Measurements from ENCODE around the gene HEATR5A. TPM values are rescaled to one million over a fixed set of nuclear protein-coding genes. Genes with fewer than 3 reads are reported as not detected.
"Not testable (repeated sequence)": the region's sequence is repeated elsewhere in the genome, so short reads cannot be mapped to it uniquely, and the experiment has no call there.

HEATR5A gene
- total RNA-seq, 2 donors from 2014 or later, result 9.9 to 12.7 TPM

DNA sequence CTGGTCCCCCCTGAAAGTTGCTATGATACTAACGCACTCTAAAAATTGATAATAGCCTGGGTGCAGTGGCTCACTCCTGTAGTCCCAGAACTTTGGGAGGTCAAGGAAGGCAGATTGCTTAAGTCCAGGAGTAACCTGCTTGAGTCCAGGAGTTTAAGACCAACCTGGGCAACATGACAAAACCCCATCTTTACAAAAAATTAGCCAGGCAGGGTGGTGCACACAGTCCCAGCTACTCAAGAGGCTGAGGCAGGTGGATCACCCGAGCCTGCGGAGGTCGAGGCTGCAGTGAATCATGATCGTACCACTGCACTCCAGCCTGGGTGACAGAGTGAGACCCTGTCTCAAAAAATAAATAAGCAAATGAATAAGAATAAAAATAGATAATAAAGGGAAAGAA is 42.9 kb downstream of the HEATR5A start:
- no peaks in the 10 kb centered on the region for H3K9me3 Mint-ChIP-seq
- no peak overlapping the region for H3K27ac Mint-ChIP-seq
- peaks cover 0 to 4% of the 10 kb centered on the region in 2 donors for H3K36me3 Mint-ChIP-seq
- ATAC-seq (no peak), DNase-seq (ENCODE audit: low spot score in 2 of 2) (no peak)

DNA sequence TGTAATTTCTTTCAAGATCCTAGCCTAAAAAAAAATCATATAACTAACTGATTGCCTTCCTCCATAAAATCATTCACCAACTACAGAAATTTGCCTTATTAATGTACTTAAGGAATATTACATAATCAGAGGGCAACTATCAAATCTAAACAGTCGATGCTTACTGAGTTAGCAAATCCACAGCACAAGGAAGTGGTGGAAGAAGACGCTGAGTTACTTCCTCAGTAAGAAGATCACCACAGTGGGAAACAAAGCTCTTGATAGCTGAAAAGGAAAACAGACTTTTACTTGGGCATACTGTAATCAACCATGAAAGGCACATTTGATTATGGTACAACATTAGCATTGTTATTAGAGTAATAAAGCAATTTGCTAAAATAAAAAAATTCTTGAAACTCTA is 48.7 kb downstream of the HEATR5A start:
- ATAC-seq (no peak), DNase-seq (ENCODE audit: low spot score in 2 of 2) (no peak)
- Mint-ChIP-seq H3K36me3 (peaks cover 0 to 4% of the 10 kb centered on the region in 2 donors), H3K9me3 (no peaks in the 10 kb centered on the region), H3K27ac (no peak overlapping the region)

- DNase-seq (ENCODE audit: low spot score in 2 of 2) (no peak), ATAC-seq (no peak)
- Mint-ChIP-seq H3K27ac (no peak overlapping the region), H3K9me3 (no peaks in the 10 kb centered on the region), H3K36me3 (no peaks in the 10 kb centered on the region)
These were observed 56.8 kb downstream of the HEATR5A start for GRCh38 chr14:31363331-31364073.

GRCh38 chr14:31362746-31363145 is 57.6 kb downstream of the HEATR5A start:
- no peaks in the 10 kb centered on the region for H3K9me3 Mint-ChIP-seq
- no peak overlapping the region for H3K27ac Mint-ChIP-seq
- no peaks in the 10 kb centered on the region for H3K36me3 Mint-ChIP-seq
- no peak for ATAC-seq
- no peak for DNase-seq (ENCODE audit: low spot score in 2 of 2)

GRCh38 chr14:31361761-31362160 is 58.6 kb downstream of the HEATR5A start:
- not testable (repeated sequence) for ATAC-seq; DNase-seq (ENCODE audit: low spot score in 2 of 2); H3K9me3 Mint-ChIP-seq; H3K36me3 Mint-ChIP-seq; H3K27ac Mint-ChIP-seq

DNA sequence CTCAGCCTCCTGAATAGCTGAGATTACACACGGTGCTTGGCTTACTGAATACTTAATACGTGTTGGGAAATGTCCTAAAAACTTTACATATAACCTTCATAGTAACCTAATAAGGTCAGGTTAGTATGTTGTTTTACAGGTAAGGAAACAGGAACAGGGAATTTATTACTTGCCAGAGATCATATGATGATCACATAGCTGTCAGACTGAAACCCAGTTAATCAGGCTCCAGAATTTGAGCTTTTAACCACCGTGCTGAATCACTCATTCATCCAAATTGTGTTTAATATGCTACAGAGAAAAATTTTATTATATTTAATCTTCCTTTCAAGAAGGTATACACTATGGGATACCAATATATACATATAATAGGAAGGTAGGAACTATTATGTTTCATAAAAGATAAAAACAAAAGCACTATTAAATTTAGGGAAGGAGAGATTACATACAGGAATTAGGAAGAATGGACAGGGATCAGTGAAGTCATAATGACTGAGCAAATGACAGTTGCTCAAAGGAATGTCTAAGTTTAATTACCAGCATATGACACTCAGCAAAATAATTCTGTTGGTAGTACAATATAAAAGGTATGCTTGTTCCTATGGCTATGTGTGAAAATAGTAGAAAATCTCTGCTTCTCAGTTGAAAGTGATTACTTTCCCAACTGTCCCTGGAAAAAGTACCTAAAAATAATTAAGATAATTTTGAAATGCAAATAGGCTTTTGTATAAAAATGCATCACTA is 59.3 kb downstream of the HEATR5A start:
- H3K9me3 Mint-ChIP-seq, result no peaks in the 10 kb centered on the region
- H3K27ac Mint-ChIP-seq, result no peak overlapping the region
- no peak for ATAC-seq
- DNase-seq (ENCODE audit: low spot score in 2 of 2), result no peak
- no peaks in the 10 kb centered on the region for H3K36me3 Mint-ChIP-seq

GRCh38 chr14:31357279-31357678 is 63.1 kb downstream of the HEATR5A start:
- Mint-ChIP-seq H3K27ac (no peak overlapping the region), H3K9me3 (no peaks in the 10 kb centered on the region), H3K36me3 (no peaks in the 10 kb centered on the region)
- ATAC-seq, result no peak
- no peak for DNase-seq (ENCODE audit: low spot score in 2 of 2)

DNA sequence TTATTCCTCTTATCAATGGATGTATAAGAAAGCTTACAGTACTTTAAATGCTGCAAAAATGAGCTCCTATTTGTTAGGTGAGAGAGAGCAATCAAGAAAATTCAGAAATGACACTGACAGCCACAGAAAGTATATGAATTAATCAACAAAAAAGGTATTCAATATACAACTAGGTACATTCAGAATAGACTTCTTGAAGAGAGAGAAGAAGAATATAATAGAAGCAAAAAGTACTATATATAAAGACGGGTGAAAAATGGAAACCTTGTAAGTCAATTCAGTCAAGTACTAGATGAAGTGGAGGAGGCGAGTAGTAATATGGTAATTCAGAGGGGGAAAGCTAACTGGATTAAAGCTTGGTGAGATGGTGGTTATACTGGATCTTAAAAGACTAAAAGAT is 74.3 kb downstream of the HEATR5A start:
- ATAC-seq (peak in 1 of 2 donors; percentile 71), DNase-seq (ENCODE audit: low spot score in 2 of 2) (no peak)
- Mint-ChIP-seq H3K36me3 (no peaks in the 10 kb centered on the region), H3K27ac (no peak overlapping the region), H3K9me3 (no peaks in the 10 kb centered on the region)

DNA sequence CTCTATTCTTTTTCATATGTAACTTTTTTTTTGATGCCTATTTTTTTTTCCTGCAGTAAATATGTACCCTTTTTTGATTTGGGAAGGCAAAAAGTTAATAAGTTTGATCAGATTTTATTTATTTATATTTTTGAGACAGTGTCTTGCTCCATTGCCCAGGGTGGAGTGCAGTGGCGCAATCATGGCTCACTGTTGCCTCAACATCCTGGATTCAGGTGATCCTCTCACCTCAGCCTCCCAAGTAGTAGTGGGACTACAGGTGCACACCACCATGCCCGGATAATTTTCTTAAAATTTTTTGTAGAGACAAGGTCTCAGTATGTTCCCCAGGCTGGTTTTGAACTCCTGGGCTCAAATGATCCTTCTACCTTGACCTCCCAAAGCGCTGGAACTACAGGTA is 79.1 kb downstream of the HEATR5A start:
- no peak for ATAC-seq
- Mint-ChIP-seq H3K27ac (no peak overlapping the region), H3K36me3 (no peaks in the 10 kb centered on the region), H3K9me3 (no peaks in the 10 kb centered on the region)
- DNase-seq (ENCODE audit: low spot score in 2 of 2), result no peak

- Mint-ChIP-seq H3K36me3 (no peaks in the 10 kb centered on the region), H3K9me3 (no peaks in the 10 kb centered on the region), H3K27ac (no peak overlapping the region)
- DNase-seq (ENCODE audit: low spot score in 2 of 2) (no peak), ATAC-seq (no peak)
These were observed 79.9 kb downstream of the HEATR5A start for GRCh38 chr14:31340297-31341063.

DNA sequence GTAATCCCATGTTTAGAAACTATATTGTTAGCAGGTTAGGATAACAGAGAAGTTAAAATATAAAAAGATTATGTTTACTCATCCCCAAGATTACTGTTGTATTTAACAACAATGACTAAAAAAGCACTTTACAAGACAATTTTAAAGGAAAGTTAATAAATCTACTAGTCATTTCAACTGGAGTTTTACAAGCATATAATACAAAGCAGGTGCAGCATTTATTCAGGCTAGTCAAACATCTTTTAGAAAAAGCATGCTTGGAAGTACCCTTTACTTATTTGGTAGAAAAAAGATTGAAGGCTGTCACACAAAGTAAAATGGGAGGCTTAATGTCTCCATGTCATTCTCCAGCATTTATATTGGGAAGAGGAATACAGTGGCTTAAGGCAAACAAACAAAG is 80.6 kb downstream of the HEATR5A start:
- H3K9me3 Mint-ChIP-seq, result no peaks in the 10 kb centered on the region
- H3K27ac Mint-ChIP-seq, result no peak overlapping the region
- no peaks in the 10 kb centered on the region for H3K36me3 Mint-ChIP-seq
- DNase-seq (ENCODE audit: low spot score in 2 of 2) (no peak), ATAC-seq (no peak)

GRCh38 chr14:31337331-31337730 is 83.0 kb downstream of the HEATR5A start:
- no peak for DNase-seq (ENCODE audit: low spot score in 2 of 2)
- peaks cover 0 to 1% of the 10 kb centered on the region in 2 donors for H3K9me3 Mint-ChIP-seq
- H3K36me3 Mint-ChIP-seq, result peaks cover 2% of the 10 kb centered on the region in 2 donors
- no peak overlapping the region for H3K27ac Mint-ChIP-seq
- no peak for ATAC-seq

DNA sequence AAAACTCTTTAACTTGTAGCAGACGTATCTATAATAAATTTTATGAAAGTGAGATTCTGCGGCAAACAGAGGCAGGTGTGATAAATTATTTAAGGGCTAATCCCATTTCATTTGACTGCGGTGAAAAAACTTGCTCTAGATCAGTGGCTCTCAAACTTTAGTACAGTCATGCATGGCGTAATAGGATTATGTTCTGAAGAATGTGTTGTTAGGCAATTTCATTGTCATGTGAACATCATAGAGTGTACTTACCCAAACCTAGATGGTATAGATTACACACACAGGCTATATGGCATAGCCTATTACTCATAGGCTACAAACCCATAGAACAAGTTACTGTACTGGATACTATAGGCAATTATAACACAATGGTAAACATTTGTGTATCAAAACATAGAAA is 83.7 kb downstream of the HEATR5A start:
- Mint-ChIP-seq H3K9me3 (peaks cover 5 to 8% of the 10 kb centered on the region in 2 donors), H3K27ac (no peak overlapping the region), H3K36me3 (peaks cover 9% of the 10 kb centered on the region in 2 donors)
- DNase-seq (ENCODE audit: low spot score in 2 of 2) (no peak), ATAC-seq (no peak)

- Mint-ChIP-seq H3K9me3 (peaks cover 5 to 18% of the 10 kb centered on the region in 2 donors), H3K36me3 (peaks cover 17 to 24% of the 10 kb centered on the region in 2 donors)
- H3K27ac Mint-ChIP-seq; ATAC-seq; DNase-seq (ENCODE audit: low spot score in 2 of 2): not testable (repeated sequence)
These were observed 89.0 kb downstream of the HEATR5A start for GRCh38 chr14:31331395-31331794.

GRCh38 chr14:31329876-31330521 is 90.4 kb downstream of the HEATR5A start:
- not testable (repeated sequence) for H3K27ac Mint-ChIP-seq; DNase-seq (ENCODE audit: low spot score in 2 of 2); ATAC-seq
- Mint-ChIP-seq H3K36me3 (peaks cover 17 to 24% of the 10 kb centered on the region in 2 donors), H3K9me3 (peaks cover 5 to 18% of the 10 kb centered on the region in 2 donors)

DNA sequence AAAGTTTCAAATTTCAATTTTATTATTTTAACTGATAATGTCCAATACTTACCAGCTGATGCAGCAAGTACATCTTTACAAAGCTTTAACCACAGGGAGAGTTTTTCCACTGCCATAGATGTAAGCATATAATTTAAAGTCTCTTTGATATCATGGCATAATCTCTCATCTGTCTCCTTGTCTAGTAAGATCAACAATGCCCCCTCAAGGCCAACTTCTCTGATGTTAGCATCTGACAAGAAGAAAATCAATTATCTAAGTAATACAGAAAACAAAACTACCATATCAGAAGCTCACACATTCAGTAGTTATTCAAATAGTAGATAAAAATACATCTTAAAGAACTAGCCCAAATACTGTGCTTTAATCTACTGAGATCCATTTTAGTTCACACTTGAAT is 94.2 kb downstream of the HEATR5A start:
- Mint-ChIP-seq H3K9me3 (peaks cover 0 to 5% of the 10 kb centered on the region in 2 donors), H3K36me3 (peaks cover 3 to 10% of the 10 kb centered on the region in 2 donors), H3K27ac (no peak overlapping the region)
- DNase-seq (ENCODE audit: low spot score in 2 of 2), result no peak
- no peak for ATAC-seq

DNA sequence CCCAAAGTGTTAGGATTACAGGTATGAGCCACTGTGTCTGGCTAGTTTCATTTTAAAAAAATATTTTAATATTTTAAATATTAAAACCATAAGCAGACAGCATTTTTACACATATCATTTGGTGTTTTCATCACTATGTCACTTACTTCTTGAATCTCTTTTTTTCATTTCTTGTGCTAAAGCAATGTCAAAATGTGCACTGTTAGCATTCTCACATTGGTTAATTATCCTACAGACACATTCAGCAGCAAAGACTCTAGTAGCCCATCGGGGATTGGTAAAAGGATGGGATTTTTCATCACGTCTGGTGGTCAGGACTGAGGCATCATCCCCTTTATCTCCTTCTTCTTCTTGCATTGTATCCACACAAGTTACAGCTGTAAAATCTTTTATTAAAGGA is 96.9 kb downstream of the HEATR5A start:
- ATAC-seq (no peak), DNase-seq (ENCODE audit: low spot score in 2 of 2) (no peak)
- no peaks in the 10 kb centered on the region for H3K9me3 Mint-ChIP-seq
- no peak overlapping the region for H3K27ac Mint-ChIP-seq
- H3K36me3 Mint-ChIP-seq, result no peaks in the 10 kb centered on the region
